T1000 (cell line): Measurements from ENCODE around the gene STX8.

Source experiments
- DNase-seq: peaks from one replicate; lab custom pipeline; 2025; ENCODE audit warnings: mixed read lengths; lab: John Stamatoyannopoulos, UW

Gene STX8

DNA sequence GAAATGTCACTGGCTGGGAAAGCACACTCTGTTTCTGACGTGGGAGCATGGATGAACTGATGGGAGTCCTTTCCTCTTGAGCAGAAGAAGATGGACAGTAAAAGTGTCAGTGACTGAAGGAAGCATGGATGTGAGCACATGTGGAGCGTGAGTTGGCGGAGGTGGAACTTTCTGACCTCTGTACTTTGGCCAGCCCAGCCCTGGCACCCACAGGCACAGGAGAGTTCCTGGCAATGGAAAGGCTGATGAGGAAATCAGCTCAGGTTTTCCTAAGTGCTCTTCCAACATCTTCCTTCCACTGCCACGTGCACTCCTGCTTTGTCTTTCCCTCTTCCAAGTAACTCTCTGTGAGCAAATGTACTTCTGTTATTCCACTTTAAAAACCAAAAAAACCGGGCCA is 277.5 kb downstream of the STX8 start:
- no peak for DNase-seq

DNA sequence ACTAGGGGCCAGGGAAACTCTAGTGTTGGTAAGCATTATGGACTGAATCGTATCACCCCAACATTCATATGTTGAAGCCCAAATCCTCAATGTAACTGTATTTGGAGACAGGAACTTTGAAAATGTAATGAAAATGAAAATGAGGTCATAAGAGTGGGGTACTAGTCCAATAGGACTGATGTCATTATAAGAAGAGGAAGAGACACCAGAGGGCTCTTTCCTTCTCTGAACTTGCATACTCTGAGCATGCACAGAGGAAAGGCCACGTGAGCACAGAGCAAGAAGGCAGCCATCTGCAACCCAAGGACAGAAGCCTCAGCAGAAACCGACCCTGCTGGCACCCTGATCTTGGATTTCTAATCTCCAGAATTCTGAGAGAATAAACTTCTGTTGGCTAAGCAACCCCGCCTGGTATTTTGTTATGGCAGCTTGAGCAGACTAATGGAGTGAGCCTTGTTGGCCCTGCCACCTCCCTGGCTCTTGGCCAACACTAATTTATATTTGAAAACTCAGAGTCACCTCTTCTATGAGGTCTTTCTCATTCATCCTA is 280.9 kb downstream of the STX8 start:
- DNase-seq: no peak

DNA sequence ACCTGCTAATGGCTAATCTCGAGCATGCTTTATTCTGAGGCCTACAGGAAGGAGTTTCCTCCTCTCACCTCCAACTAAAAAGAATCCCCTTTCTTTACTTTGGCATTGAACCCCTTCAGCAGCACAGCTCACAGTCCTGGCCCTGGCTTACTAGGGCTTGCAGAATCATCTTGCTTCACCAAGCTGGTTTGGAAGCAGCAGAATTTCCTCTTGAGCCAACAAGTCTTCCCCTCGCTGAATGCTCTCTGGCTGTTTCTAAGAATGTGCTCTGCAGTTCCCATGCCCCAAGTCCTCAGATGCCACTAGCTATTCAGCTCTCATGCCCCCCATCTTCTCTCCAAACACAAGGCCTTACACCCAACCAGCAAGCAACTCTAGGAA is 283.1 kb downstream of the STX8 start:
- DNase-seq: no peak

DNA sequence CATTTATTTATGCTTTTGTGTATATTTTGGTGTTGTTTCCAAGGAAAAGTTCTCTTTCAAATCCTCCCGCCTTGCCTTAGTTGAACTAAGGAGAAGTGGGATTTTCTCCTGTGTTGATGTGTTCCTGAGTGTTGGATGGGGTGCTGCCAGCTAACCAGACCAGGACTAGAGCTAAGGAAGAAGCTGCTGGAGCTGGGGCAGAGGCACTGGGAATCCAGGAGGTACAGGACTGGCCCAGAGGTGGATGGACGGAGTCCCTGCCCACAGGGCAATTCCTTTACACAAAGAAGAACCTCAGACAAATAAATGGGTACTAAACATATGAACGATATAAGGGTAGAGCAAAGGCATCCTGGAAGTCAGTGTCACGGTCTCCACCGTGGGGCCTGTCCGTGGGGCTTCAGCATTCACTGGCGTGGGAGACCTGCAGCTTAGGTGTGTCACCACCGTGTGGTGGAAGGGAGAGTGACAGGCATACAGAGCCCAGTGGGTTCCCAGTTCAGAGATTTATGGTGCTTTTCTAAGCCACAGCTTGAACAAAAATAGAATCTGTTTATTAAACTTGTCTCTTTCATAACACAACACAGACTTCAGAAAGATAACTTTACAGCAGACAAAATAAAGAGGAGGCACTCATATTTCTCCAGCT is 283.6 kb downstream of the STX8 start:
- DNase-seq: no peak

DNA sequence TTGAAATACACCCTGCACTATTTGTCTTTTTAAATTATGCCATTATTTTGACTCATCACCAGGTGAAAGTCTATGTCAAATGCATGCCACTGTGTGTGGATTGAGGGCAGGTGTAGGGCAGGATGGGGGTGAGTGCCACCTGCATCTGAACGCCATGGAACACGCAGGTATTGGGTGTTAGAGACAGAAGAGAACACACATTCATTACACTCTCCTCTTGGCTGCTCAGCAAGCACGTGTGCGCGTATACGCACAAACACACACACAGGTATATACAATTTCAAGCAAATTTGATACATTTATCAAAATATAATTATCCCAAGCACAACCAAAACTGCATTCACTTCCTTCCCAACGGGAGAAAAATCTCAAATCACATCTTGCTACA is 285.4 kb downstream of the STX8 start:
- DNase-seq: no peak

DNA sequence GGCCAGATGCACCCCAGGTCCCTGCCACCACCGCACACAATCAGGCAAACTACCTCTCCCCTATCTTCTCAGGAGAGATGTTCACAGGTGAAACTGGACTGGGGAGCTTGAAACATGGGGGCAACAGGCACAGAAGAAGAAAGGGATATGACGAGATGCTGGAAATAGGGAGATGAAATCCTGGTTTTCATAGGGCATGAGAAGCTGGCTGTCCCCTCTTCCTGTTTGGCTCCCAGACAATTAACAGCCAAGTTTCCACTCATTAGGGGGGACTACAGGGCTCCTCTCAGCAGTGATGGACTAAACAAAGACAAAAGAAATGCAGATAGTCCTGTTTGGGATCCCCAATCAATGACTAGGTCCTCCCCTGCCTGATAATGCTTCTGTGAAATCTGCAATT is 288.3 kb downstream of the STX8 start:
- DNase-seq: no peak

DNA sequence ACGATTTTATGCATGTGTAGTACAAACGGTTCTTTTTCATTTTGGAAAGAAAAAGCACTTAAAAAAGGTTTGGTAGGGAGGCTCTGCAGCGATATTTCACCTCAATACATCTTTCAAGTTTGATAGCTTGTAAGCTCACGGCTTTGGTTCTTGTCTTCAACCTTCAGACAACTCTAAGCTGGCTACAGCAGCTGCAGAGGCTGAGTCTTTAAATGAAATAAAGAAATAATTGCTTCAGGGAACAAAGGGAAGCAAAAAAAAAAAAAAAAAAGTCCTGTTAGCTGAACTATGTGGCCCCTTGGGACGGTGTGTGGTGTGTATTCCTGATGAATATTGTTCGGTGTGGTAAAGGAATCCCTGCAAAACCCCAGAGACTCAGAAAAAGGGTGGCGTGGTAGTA is 289.2 kb downstream of the STX8 start:
- no peak for DNase-seq

DNA sequence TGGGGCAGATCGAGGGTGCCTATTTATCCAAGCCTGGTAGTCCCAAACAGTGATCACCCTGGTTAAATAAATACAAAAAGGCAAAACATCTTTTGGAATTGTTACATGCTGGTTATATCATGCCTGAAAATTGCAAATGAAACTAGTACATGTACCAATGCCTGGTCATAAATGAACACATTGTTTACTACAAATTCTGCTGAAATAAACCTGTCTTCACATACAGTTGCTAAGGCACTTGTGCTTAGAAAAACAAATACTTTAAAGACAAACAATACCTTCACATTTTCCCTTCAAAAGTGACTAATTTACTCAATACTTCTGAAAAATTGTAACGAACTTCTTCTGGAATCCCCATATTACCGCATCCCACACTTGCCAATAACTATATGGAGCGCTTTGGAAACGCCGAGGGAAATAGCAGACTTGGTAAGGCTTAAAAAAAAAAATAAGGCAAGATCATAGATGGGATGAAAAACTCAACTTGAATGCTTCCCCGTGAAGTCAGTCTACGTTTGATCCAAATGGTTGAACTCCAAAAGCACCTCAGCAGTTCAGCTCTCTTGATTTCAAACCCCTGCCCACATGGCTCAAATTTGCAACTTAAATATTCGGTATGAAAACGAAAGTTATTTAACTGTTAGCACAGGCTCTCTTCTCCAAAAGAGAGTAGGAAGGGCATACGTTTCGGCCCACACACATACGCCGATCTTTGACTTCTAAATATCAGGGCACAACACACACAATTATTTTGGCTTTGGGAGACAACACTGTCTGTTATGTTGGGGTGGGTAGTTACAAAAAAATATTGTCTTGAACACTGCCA is 289.8 kb downstream of the STX8 start:
- DNase-seq: no peak

DNA sequence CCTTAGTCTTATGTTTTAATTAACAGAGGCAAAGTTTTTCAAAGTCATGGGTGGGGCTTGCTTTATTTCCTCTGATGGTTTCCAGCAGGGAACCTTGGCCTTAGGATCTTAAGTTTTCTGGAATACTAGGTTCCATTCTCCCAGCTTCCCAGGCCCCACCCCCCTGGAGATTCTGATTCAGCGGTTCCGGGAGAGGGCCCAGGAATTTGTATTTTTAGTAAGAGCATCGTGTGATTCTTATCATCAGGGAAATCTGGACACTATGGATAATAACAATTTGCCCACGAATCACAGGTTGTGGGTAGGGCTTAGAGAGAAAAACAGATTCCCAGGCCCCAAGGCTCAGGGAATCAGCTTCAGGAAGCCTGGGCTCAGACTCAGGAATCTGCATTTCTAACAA is 290.7 kb downstream of the STX8 start:
- no peak for DNase-seq

DNA sequence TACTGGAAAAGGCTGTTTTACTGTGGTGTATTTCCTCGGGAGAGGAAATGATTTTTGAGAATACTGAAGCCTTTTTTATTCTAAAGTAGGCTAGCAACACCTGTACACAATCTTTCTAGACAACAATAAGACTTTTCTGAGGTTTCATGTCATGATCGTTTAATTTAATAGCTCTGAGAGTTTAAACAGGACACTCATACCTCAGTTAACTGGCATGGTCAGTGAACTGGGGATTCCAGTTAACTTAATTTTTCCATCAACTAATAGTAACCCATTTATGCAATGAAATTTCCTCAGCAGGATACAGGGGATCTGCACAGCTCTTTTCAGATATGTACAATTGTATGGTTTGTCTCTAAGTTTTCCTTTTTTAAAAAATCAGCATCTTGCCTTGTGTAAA is 291.7 kb downstream of the STX8 start:
- no peak for DNase-seq

DNA sequence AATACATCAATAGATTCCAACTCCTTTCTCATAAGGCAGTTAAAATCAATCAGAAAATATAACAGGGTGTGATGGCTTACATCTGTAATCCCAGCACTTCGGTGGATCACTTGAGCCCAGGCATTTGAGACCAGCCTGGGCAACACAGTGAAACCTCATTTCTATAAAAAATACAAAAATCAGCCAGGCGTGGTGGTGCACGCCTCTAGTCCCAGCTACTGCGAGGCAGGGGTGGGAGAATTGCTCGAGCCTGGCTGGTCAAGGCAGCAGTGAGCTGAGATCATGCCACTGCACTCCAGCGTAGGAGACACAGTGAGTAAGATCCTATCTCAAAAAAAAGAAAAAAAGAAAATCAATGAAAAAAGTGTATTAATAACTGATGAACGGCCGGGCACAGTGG is 295.7 kb downstream of the STX8 start:
- DNase-seq: no peak

DNA sequence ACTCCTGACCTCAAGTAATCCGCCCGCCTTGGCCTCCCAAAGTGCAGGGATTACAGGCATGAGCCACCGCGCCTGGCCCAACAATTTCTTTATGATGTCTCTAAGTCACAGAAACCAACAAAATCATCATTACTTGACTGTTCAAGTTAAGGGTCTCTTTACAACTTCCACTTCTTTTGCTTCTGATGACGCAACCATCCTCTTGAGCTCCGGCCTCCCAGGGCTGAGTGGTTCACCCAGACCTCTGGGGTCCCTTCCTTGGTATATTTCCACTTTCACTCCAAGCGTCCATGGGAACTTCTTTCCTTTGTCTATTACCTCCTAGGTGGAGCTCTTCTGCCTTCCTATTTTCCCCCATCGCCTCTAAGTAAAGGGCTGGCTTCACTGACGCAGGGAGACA is 300.6 kb downstream of the STX8 start:
- DNase-seq: no peak

DNA sequence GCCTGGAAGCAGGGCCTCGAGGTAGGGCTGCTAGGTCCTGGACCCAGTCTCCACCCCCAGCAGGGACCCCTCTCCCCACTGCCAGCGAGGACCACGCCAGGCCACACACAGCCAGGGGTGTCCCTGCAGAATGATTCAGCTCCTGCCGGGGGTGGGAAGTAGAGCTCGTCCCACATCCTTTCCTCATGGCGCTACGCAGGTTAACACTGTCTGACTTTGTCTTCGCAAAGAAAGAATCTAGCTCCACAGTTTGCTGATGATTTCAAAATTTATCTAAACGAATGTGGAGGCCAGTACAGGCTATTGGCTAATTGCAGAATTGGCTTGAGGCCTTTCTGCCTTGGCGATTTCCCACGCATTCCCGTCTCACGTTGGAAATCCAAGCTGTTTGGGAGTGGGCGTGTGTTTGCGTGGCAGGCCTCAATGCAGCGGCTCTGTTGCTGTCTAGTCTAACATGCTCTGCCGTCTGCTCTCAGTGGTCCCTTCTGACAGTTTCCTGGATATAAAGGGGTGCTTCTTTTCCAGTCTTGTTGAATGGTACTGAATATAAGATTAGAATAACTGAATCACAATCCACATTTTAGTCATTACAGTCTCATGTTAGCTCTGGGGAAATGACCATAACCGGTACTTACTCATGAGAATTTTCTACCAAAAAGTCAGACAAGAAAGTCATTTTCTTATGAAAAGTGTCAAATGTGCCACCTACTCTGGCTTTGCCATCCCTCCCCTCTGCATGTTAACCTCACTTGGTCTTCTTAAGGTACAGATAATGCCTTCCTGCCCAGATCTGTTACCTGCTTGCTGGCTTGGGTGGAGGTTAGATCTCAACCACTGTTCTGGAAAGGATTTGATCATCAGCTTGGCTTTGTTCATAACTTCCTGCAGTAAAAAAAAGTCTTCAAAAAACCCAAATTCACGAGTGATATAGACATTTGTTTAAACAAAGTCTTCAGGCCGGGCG is 301.9 kb downstream of the STX8 start:
- DNase-seq: no peak

DNA sequence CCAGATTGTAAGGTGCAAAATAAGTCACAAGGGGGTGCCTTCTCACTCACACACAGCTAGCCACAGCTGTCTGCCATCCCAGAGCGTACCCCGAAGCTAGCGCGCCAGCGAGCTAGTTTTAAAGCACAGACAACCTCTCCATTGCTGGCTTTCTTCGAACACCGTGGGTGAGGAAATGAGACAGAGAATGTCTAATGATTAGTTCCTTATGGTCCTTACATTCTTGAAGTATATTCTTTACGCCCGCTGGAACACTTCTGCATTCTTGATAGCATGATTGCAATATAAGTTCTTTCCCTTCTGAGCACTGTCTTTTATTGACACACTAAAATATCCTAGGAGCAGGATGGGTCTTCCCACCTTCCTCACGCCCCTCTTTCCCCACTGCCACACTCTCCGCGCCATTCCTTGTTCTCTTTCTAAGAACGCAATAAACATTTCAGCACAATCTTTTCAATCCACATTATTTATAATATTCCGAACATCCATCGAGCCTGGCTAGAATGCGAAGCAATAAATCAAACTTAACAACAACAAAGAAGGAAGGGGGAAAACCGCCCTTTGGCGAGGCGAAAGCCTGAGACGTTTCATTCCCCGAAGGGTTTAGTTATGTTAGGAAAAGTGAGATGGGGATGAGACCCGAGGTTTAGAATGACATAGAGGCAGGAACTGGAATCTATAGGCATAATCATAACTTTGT is 303.0 kb downstream of the STX8 start:
- no peak for DNase-seq

DNA sequence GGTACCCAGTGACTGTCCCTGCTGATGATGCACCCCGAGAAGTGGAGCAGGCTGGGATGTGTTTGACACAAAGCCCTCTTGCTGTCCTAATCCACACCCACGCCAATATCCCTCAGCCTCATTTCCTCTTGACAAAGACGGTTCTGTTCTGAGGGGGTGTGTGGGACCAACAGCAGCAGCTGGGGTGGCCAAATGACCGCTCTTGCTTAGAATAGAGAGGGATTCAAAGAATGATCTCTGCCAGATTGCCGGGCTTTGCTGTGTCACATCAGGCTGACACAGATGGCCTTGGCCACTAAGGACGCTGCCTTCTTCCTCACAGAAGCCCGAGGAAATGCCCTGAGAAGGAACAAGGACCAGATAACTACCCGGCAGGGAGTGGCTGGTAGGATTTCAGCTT is 303.6 kb downstream of the STX8 start:
- no peak for DNase-seq

DNA sequence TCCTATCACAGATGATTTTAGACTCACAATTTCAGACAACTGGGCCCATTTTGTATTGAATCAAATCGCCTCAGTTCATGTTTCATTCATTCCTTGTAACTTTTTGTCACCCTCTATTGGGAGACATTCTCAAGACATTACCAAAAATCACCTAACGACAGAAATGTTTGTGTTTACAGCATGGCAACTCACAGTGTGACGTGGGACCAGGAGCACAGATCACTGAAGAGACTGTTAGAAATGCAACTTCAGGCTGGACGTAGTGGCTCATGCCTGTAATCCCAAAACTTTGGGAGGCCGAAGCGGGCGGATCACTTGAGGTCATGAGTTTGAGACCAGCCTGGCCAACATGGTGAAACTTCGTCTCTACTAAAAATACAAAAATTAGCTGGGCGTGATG is 304.7 kb downstream of the STX8 start:
- DNase-seq: no peak

DNA sequence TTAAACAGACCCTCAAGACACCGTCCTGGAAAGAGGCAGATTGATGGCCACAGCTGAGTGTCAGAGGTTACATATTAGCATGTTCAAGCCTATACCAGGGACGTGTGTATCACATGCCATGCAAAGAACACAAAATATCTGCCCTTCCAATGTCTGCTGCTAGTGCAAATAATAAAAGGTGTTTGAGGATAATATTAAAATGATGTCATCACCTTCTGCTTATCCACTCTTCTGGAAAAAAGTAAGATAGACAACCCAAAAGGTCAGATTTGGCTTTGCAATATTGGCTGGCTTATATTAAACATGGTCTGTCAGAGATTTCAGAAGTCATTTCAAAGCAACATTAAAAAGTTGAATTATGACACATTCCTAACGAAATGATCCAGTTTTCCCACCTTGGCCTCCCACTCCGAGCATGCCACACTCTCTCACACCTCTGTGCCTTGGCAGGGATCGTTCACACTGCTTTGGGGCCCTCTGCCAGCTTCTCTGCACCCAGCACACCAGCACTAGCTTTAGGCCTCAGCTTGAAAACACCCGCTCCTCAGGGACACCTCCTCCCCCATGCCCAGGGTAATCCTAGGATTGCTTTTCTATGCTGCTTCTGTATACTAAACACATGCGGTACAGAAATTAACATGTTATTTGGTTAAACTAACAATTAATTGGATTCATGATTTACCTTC is 306.1 kb downstream of the STX8 start:
- DNase-seq: no peak

DNA sequence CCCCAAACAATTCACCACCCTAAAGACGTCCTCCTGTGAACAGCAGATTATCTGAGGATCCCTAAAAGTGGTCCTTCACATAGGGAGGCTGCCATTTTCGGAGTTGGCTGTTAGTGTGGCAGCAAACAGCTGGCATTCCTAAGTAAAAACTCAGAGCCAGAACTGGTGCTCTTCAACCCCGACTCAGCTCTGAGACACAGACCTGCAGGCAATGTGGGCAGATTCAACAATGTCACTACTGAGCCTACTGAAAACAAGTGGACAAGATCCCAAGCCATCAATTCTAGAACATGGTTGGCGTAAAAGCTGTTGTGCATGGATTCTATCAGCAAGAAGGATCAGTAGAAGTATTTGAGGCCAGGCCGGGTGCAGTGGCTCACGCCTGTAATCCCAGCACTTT is 307.1 kb downstream of the STX8 start:
- no peak for DNase-seq

DNA sequence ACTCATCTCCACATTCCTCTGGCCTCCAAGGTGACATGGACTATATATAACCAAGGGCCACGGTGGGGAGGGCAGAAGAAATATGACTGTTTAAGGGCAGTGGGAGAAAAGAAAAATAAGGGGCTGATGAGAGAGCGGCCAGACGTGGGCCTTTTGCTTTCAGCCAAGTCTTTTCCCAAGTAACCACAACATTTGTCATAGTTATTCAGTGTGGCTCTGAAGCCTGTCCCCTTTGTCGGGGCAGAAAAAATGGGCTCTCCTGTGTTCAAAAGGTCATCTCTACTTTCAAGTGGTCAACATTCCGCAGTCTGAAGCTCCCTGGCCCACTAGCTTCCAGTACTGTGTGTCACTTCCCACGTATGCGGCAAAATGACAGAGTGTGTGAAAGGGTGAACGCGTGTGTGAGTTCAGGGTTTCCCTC is 308.9 kb downstream of the STX8 start:
- no peak for DNase-seq

DNA sequence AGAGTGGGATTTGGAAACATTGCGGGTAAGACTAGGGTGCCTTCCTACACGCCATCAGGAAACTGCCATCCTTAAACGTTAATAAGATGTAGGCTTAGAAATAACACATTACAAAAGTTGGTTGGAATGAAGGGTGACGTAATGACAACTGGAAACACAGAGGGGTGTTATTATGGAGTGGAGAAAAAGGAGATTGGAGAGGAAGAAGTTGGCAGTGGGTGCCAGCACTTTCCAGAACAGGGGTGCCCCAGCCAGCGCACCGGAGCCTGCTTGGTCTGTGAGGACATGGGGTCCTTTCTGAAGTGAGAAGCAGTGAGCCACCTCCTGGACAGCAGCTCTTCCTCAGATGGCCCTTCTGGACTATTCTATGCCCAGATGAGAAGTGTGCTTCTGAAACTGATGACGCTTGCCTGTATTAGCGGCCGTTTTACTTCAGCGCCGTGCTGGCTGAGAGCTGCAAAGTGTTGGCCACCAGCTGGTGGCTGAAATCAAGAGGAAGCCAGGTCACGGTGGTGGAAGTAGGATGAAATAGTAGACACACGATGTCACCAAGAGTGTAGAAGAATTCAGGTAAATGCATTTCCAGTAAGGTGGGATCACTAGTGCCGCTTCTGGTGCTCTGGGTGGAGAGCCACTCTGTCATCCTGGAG is 309.5 kb downstream of the STX8 start:
- DNase-seq: no peak
